ENCODE results near the gene OLFM1.

The OLFM1 gene

GRCh38 chr9:135070198-135070951 is 17.1 kb upstream of the OLFM1 start:
- no peak overlapping the region for H3K4me3 ChIP-seq (ENCODE audit: low read depth, low read length)
- H3K27ac ChIP-seq (ENCODE audit: low read depth, low read length) = no peak overlapping the region
- peaks cover 51% of the 10 kb centered on the region for H3K27me3 ChIP-seq (ENCODE audit: insufficient read depth, low read length)
- H3K36me3 ChIP-seq (ENCODE audit: insufficient read depth, low read length) = no peaks in the 10 kb centered on the region
- no peaks in the 10 kb centered on the region for H3K4me1 ChIP-seq (ENCODE audit: control insufficient read depth, insufficient read depth, low read length, unreplicated experiment)
- no peaks in the 10 kb centered on the region for H3K79me2 ChIP-seq (ENCODE audit: control insufficient read depth, insufficient read depth, low read length, unreplicated experiment)
- no peak overlapping the region for H2AFZ ChIP-seq (ENCODE audit: low read length, unreplicated experiment)

GRCh38 chr9:135070964-135071735 is 16.3 kb upstream of the OLFM1 start:
- Histone ChIP-seq H3K79me2 (ENCODE audit: control insufficient read depth, insufficient read depth, low read length, unreplicated experiment) (no peaks in the 10 kb centered on the region), H3K27me3 (ENCODE audit: insufficient read depth, low read length) (peaks cover 50% of the 10 kb centered on the region), H3K36me3 (ENCODE audit: insufficient read depth, low read length) (no peaks in the 10 kb centered on the region), H3K4me1 (ENCODE audit: control insufficient read depth, insufficient read depth, low read length, unreplicated experiment) (no peaks in the 10 kb centered on the region), H3K4me3 (ENCODE audit: low read depth, low read length) (no peak overlapping the region), H2AFZ (ENCODE audit: low read length, unreplicated experiment) (no peak overlapping the region), H3K27ac (ENCODE audit: low read depth, low read length) (no peak overlapping the region)

GRCh38 chr9:135073081-135073740 is 14.3 kb upstream of the OLFM1 start:
- Histone ChIP-seq H3K36me3 (ENCODE audit: insufficient read depth, low read length) (no peaks in the 10 kb centered on the region), H3K79me2 (ENCODE audit: control insufficient read depth, insufficient read depth, low read length, unreplicated experiment) (no peaks in the 10 kb centered on the region), H3K27ac (ENCODE audit: low read depth, low read length) (no peak overlapping the region), H3K4me3 (ENCODE audit: low read depth, low read length) (no peak overlapping the region), H3K4me1 (ENCODE audit: control insufficient read depth, insufficient read depth, low read length, unreplicated experiment) (no peaks in the 10 kb centered on the region), H2AFZ (ENCODE audit: low read length, unreplicated experiment) (no peak overlapping the region), H3K27me3 (ENCODE audit: insufficient read depth, low read length) (peaks cover 53% of the 10 kb centered on the region)

GRCh38 chr9:135073741-135074305 is 13.6 kb upstream of the OLFM1 start:
- no peaks in the 10 kb centered on the region for H3K79me2 ChIP-seq (ENCODE audit: control insufficient read depth, insufficient read depth, low read length, unreplicated experiment)
- H3K27ac ChIP-seq (ENCODE audit: low read depth, low read length) = no peak overlapping the region
- peaks cover 47% of the 10 kb centered on the region for H3K27me3 ChIP-seq (ENCODE audit: insufficient read depth, low read length)
- no peaks in the 10 kb centered on the region for H3K4me1 ChIP-seq (ENCODE audit: control insufficient read depth, insufficient read depth, low read length, unreplicated experiment)
- H3K4me3 ChIP-seq (ENCODE audit: low read depth, low read length) = no peak overlapping the region
- H2AFZ ChIP-seq (ENCODE audit: low read length, unreplicated experiment) = no peak overlapping the region
- no peaks in the 10 kb centered on the region for H3K36me3 ChIP-seq (ENCODE audit: insufficient read depth, low read length)

GRCh38 chr9:135074354-135075233 is 12.9 kb upstream of the OLFM1 start:
- Histone ChIP-seq H3K4me1 (ENCODE audit: control insufficient read depth, insufficient read depth, low read length, unreplicated experiment) (no peaks in the 10 kb centered on the region), H3K4me3 (ENCODE audit: low read depth, low read length) (peak overlapping the region; percentile 79), H3K79me2 (ENCODE audit: control insufficient read depth, insufficient read depth, low read length, unreplicated experiment) (no peaks in the 10 kb centered on the region), H3K27ac (ENCODE audit: low read depth, low read length) (no peak overlapping the region), H2AFZ (ENCODE audit: low read length, unreplicated experiment) (no peak overlapping the region), H3K36me3 (ENCODE audit: insufficient read depth, low read length) (no peaks in the 10 kb centered on the region), H3K27me3 (ENCODE audit: insufficient read depth, low read length) (peaks cover 40% of the 10 kb centered on the region)

- H3K27me3 ChIP-seq (ENCODE audit: insufficient read depth, low read length) = peaks cover 31% of the 10 kb centered on the region
- H3K27ac ChIP-seq (ENCODE audit: low read depth, low read length) = no peak overlapping the region
- peak overlapping the region; percentile 0 for H2AFZ ChIP-seq (ENCODE audit: low read length, unreplicated experiment)
- no peaks in the 10 kb centered on the region for H3K79me2 ChIP-seq (ENCODE audit: control insufficient read depth, insufficient read depth, low read length, unreplicated experiment)
- peak overlapping the region; percentile 79 for H3K4me3 ChIP-seq (ENCODE audit: low read depth, low read length)
- no peaks in the 10 kb centered on the region for H3K36me3 ChIP-seq (ENCODE audit: insufficient read depth, low read length)
- no peaks in the 10 kb centered on the region for H3K4me1 ChIP-seq (ENCODE audit: control insufficient read depth, insufficient read depth, low read length, unreplicated experiment)
These were observed 12.0 kb upstream of the OLFM1 start for GRCh38 chr9:135075234-135076142.

- Histone ChIP-seq H3K36me3 (ENCODE audit: insufficient read depth, low read length) (no peaks in the 10 kb centered on the region), H3K27ac (ENCODE audit: low read depth, low read length) (no peak overlapping the region), H3K4me3 (ENCODE audit: low read depth, low read length) (peak overlapping the region; percentile 79), H3K27me3 (ENCODE audit: insufficient read depth, low read length) (peaks cover 23% of the 10 kb centered on the region), H2AFZ (ENCODE audit: low read length, unreplicated experiment) (no peak overlapping the region), H3K4me1 (ENCODE audit: control insufficient read depth, insufficient read depth, low read length, unreplicated experiment) (no peaks in the 10 kb centered on the region), H3K79me2 (ENCODE audit: control insufficient read depth, insufficient read depth, low read length, unreplicated experiment) (no peaks in the 10 kb centered on the region)
These were observed 11.2 kb upstream of the OLFM1 start for GRCh38 chr9:135076143-135076875.

GRCh38 chr9:135076876-135077430 is 10.5 kb upstream of the OLFM1 start:
- Histone ChIP-seq H3K79me2 (ENCODE audit: control insufficient read depth, insufficient read depth, low read length, unreplicated experiment) (no peaks in the 10 kb centered on the region), H3K27me3 (ENCODE audit: insufficient read depth, low read length) (peaks cover 21% of the 10 kb centered on the region; the same call in 1 of the 2 replicates), H2AFZ (ENCODE audit: low read length, unreplicated experiment) (no peak overlapping the region), H3K27ac (ENCODE audit: low read depth, low read length) (no peak overlapping the region), H3K4me1 (ENCODE audit: control insufficient read depth, insufficient read depth, low read length, unreplicated experiment) (no peaks in the 10 kb centered on the region), H3K36me3 (ENCODE audit: insufficient read depth, low read length) (no peaks in the 10 kb centered on the region), H3K4me3 (ENCODE audit: low read depth, low read length) (no peak overlapping the region; the same call in 1 of the 2 replicates)

Data from ACC112 (cell line).